ENCODE results near the gene AFG3L2. TPM values are rescaled to one million over a fixed set of nuclear protein-coding genes. Genes with fewer than 3 reads are reported as not detected.

AFG3L2 gene
- total RNA-seq, 2 experiments from 2014 or later, result 60.6 to 64.0 TPM

DNA sequence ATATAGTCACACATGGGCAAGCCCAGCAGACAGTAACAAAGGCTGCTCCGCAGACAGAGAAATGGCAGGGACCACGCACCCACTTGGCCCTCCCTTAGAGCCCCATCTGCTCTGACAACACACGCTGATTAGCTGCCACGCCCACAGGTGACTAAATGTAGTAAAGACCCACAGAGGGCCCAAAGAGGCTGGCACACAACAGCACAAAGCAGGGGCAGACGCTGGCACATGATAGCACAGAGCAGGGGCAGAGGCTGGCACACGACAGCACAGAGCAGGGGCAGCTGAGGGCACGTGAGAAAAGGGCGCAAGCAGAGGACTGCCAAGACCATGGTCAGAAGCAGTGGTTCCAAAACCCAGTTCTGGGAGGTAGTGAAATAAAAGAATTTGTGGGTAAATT, 10.6 kb downstream of the AFG3L2 start:
- no peaks in the 10 kb centered on the region for H3K27me3 Mint-ChIP-seq
- peaks cover 41% of the 10 kb centered on the region for H3K36me3 Mint-ChIP-seq (ENCODE audit: low read depth)
- DNase-seq, result no peak
- POLR2A ChIA-PET, result interaction anchor here (1.5 kb wide), 1 partner anchor 11 kb away, joined by 9 read pairs; the partner anchor contains the start of gene AFG3L2
- intact Hi-C loops (cut with micrococcal nuclease), result no loop called here
- TF ChIP-seq, protein P1, sequence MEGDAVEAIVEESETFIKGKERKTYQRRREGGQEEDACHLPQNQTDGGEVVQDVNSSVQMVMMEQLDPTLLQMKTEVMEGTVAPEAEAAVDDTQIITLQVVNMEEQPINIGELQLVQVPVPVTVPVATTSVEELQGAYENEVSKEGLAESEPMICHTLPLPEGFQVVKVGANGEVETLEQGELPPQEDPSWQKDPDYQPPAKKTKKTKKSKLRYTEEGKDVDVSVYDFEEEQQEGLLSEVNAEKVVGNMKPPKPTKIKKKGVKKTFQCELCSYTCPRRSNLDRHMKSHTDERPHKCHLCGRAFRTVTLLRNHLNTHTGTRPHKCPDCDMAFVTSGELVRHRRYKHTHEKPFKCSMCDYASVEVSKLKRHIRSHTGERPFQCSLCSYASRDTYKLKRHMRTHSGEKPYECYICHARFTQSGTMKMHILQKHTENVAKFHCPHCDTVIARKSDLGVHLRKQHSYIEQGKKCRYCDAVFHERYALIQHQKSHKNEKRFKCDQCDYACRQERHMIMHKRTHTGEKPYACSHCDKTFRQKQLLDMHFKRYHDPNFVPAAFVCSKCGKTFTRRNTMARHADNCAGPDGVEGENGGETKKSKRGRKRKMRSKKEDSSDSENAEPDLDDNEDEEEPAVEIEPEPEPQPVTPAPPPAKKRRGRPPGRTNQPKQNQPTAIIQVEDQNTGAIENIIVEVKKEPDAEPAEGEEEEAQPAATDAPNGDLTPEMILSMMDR (IDR thresholded peaks at IDR 0.05), result no peak
- peaks cover 13% of the 10 kb centered on the region for H3K4me1 Mint-ChIP-seq (ENCODE audit: low read depth)
- H3K9me3 Mint-ChIP-seq, result no peaks in the 10 kb centered on the region
- CTCF ChIA-PET, result no interaction called here
- no peak overlapping the region for H3K27ac Mint-ChIP-seq
- no peak overlapping the region for H3K4me3 Mint-ChIP-seq
- no peak for ATAC-seq

GRCh38 chr18:12362473-12363174, 14.4 kb downstream of the AFG3L2 start:
- CTCF ChIA-PET, result no interaction called here
- Mint-ChIP-seq H3K4me1 (ENCODE audit: low read depth) (peaks cover 8% of the 10 kb centered on the region), H3K36me3 (ENCODE audit: low read depth) (peaks cover 46% of the 10 kb centered on the region), H3K9me3 (no peaks in the 10 kb centered on the region), H3K4me3 (no peak overlapping the region), H3K27me3 (no peaks in the 10 kb centered on the region), H3K27ac (no peak overlapping the region)
- DNase-seq (no peak), ATAC-seq (no peak)
- POLR2A ChIA-PET, result interaction anchor here (2.3 kb wide), 1 partner anchor 14 kb away, joined by 7 read pairs; the partner anchor contains the start of gene AFG3L2
- TF ChIP-seq, protein P1 (IDR thresholded peaks at IDR 0.05), result no peak
- intact Hi-C loops (cut with micrococcal nuclease), result no loop called here

DNA sequence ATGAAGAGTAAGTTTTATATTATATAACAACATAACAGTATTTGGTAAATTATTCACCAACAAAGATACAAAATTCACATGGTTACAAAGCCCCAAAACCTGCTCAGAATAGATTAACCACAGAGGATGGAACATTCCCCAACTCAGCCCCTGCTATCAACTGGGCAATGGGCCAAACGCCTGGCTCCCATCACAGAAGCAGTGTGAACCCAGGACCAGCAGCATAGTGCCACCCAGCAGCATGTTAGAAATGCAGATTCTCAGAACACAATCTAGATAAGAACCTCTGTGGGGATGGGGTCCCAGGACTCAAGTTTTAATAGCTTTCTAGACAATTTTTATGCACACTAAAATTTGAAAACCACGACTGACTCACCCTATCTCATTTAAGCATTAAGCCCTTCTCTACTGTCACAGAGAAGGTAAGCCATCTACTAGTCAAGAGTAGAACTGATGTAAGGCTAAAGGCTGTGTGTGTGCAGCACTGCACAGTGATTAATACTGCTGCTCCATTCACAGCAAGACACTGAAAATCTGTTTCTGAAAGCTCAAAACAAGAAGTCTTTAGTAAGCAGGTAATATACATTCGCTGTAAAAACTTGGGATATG, 15.2 kb downstream of the AFG3L2 start:
- no peak for DNase-seq
- POLR2A ChIA-PET, result interaction anchor here (2.3 kb wide), 1 partner anchor 14 kb away, joined by 7 read pairs; the partner anchor contains the start of gene AFG3L2
- H3K36me3 Mint-ChIP-seq (ENCODE audit: low read depth), result peaks cover 41% of the 10 kb centered on the region
- H3K4me3 Mint-ChIP-seq, result no peak overlapping the region
- intact Hi-C loops (cut with micrococcal nuclease), result no loop called here
- no peaks in the 10 kb centered on the region for H3K27me3 Mint-ChIP-seq
- CTCF ChIA-PET, result no interaction called here
- H3K27ac Mint-ChIP-seq, result peak overlapping the region; percentile 16
- no peaks in the 10 kb centered on the region for H3K9me3 Mint-ChIP-seq
- TF ChIP-seq, protein P1 (IDR thresholded peaks at IDR 0.05), result no peak
- peaks cover 8% of the 10 kb centered on the region for H3K4me1 Mint-ChIP-seq (ENCODE audit: low read depth)
- peak; percentile 53 for ATAC-seq

GRCh38 chr18:12359515-12359927, 17.5 kb downstream of the AFG3L2 start:
- Mint-ChIP-seq H3K27ac (no peak overlapping the region), H3K36me3 (ENCODE audit: low read depth) (peaks cover 35% of the 10 kb centered on the region), H3K4me1 (ENCODE audit: low read depth) (peaks cover 11% of the 10 kb centered on the region), H3K9me3 (no peaks in the 10 kb centered on the region), H3K4me3 (no peak overlapping the region), H3K27me3 (no peaks in the 10 kb centered on the region)
- TF ChIP-seq, protein P1 (IDR thresholded peaks at IDR 0.05), result no peak
- intact Hi-C loops (cut with micrococcal nuclease), result no loop called here
- no peak for DNase-seq
- ChIA-PET POLR2A (no interaction called here), CTCF (no interaction called here)
- ATAC-seq, result no peak

GRCh38 chr18:12352188-12352587, 24.8 kb downstream of the AFG3L2 start:
- ATAC-seq (no peak), DNase-seq (no peak)
- TF ChIP-seq, protein P1 (IDR thresholded peaks at IDR 0.05), result no peak
- POLR2A ChIA-PET, result interaction anchor here (0.6 kb wide), 1 partner anchor 24 kb away, joined by 3 read pairs; no protein-coding TSS in a partner anchor
- H3K36me3 Mint-ChIP-seq (ENCODE audit: low read depth), result peaks cover 44% of the 10 kb centered on the region
- no peaks in the 10 kb centered on the region for H3K9me3 Mint-ChIP-seq
- CTCF ChIA-PET, result no interaction called here
- intact Hi-C loops (cut with micrococcal nuclease), result no loop called here
- no peak overlapping the region for H3K4me3 Mint-ChIP-seq
- H3K4me1 Mint-ChIP-seq (ENCODE audit: low read depth), result peaks cover 3% of the 10 kb centered on the region
- no peaks in the 10 kb centered on the region for H3K27me3 Mint-ChIP-seq
- no peak overlapping the region for H3K27ac Mint-ChIP-seq
